GM21723 (cell line): ENCODE measurements around the gene MAPK9.
A peak's percentile ranks its signal among the peaks of the same experiment; 100 is the strongest.

Experiments used
- ATAC-seq: cut with Tn5 transposase; IDR thresholded peaks from one replicate; pipeline ENCODE4 v1.9.1; 2021; ENCODE audit warnings: mild to moderate bottlenecking, moderate library complexity; ENCODE audit not compliant: unreplicated experiment

Gene MAPK9

GRCh38 chr5:180297587-180298282, 5.9 kb upstream of the MAPK9 start:
- no peak for ATAC-seq

GRCh38 chr5:180296771-180297170, 4.9 kb upstream of the MAPK9 start:
- no peak for ATAC-seq

- no peak for ATAC-seq
Observed at GRCh38 chr5:180294913-180295555, 3.2 kb upstream of the MAPK9 start.

- ATAC-seq: no peak
Observed at GRCh38 chr5:180294411-180294810, 2.5 kb upstream of the MAPK9 start.

GRCh38 chr5:180291234-180291940, 496 bp downstream of the MAPK9 start:
- ATAC-seq: peak; percentile 35

GRCh38 chr5:180290568-180291233, 1.2 kb downstream of the MAPK9 start:
- ATAC-seq: no peak

- no peak for ATAC-seq
Observed at GRCh38 chr5:180289966-180290365, 1.9 kb downstream of the MAPK9 start.

GRCh38 chr5:180289433-180289832, 2.5 kb downstream of the MAPK9 start:
- ATAC-seq: no peak

GRCh38 chr5:180287868-180288267, 4.0 kb downstream of the MAPK9 start:
- ATAC-seq: no peak

- ATAC-seq: no peak
Observed at GRCh38 chr5:180287404-180287803, 4.5 kb downstream of the MAPK9 start.

GRCh38 chr5:180284149-180284548, 7.7 kb downstream of the MAPK9 start:
- ATAC-seq: no peak

GRCh38 chr5:180283026-180283615, 8.8 kb downstream of the MAPK9 start:
- no peak for ATAC-seq

- no peak for ATAC-seq
Observed at GRCh38 chr5:180282281-180282680, 9.6 kb downstream of the MAPK9 start.

GRCh38 chr5:180281706-180282105, 10.2 kb downstream of the MAPK9 start:
- ATAC-seq: no peak

GRCh38 chr5:180274695-180275094, 17.2 kb downstream of the MAPK9 start:
- no peak for ATAC-seq

- no peak for ATAC-seq
Observed at GRCh38 chr5:180271221-180271620, 20.7 kb downstream of the MAPK9 start.

GRCh38 chr5:180259260-180259611, 32.6 kb downstream of the MAPK9 start:
- ATAC-seq: no peak

- no peak for ATAC-seq
Observed at GRCh38 chr5:180253036-180253824, 38.7 kb downstream of the MAPK9 start.

GRCh38 chr5:180251887-180252286, 40.0 kb downstream of the MAPK9 start:
- no peak for ATAC-seq

- ATAC-seq: no peak
Observed at GRCh38 chr5:180251141-180251540, 40.7 kb downstream of the MAPK9 start.
